ENCODE data around the gene MAP2K6. TPM values are rescaled to one million over a fixed set of nuclear protein-coding genes. Genes with fewer than 3 reads are reported as not detected.

MAP2K6 gene
- polyA plus RNA-seq, 4 donors, result 5.1 to 21.2 (median 13.4) TPM

- Histone ChIP-seq H3K4me3 (ENCODE audit: low read depth in 1 of 3, low read length in 3 of 3) (no peak overlapping the region), H3K9me3 (ENCODE audit: control insufficient read depth in 2 of 2, insufficient read depth in 1 of 2, low read depth in 1 of 2, low read length in 1 of 2) (peaks cover 0 to 2% of the 10 kb centered on the region in 2 donors), H3K27ac (ENCODE audit: low read depth in 1 of 3, low read length in 2 of 3) (no peak overlapping the region), H3K27me3 (ENCODE audit: control insufficient read depth in 3 of 3, insufficient read depth in 3 of 3, low read length in 3 of 3) (peaks cover 0 to 4% (median 2%) of the 10 kb centered on the region in 3 donors), H3K36me3 (ENCODE audit: control insufficient read depth in 3 of 3, insufficient read depth in 2 of 3, low read depth in 1 of 3, low read length in 3 of 3) (no peaks in the 10 kb centered on the region), H3K4me1 (ENCODE audit: control insufficient read depth in 3 of 3, insufficient read depth in 2 of 3, low read depth in 1 of 3, low read length in 2 of 3) (no peaks in the 10 kb centered on the region)
- WGBS, 3 donors, result 88 to 97% (median 88%) methylated on average over 2 of the region's 2 CpGs
- no peak for FAIRE-seq
- no peak for DNase-seq
These were observed 179.2 kb downstream of the MAP2K6 start for GRCh38 chr17:69593716-69594115.

DNA sequence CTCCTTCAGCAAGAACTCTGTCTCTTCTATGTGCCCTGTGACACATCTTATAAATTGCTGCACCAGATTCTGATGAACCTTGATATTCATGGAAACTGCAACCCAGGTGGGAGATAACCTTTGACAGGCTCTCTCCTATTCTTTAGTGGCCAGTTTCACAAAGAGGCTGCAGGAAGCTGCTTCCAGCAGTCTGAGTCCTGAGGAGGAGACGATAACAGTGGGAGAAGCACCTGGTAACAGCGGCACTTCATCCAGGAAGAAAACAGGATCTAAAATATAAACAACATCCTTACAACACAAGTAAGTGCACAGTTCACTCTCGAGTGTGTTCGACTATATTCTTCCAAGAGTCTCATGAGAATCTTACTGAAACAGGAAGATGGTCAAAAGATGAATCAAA is 180.1 kb downstream of the MAP2K6 start:
- Histone ChIP-seq H3K4me1 (ENCODE audit: control insufficient read depth in 3 of 3, insufficient read depth in 2 of 3, low read depth in 1 of 3, low read length in 2 of 3) (no peaks in the 10 kb centered on the region), H3K4me3 (ENCODE audit: low read depth in 1 of 3, low read length in 3 of 3) (no peak overlapping the region), H3K9me3 (ENCODE audit: control insufficient read depth in 2 of 2, insufficient read depth in 1 of 2, low read depth in 1 of 2, low read length in 1 of 2) (peaks cover 0 to 2% of the 10 kb centered on the region in 2 donors), H3K27me3 (ENCODE audit: control insufficient read depth in 3 of 3, insufficient read depth in 3 of 3, low read length in 3 of 3) (peaks cover 0 to 4% (median 2%) of the 10 kb centered on the region in 3 donors), H3K27ac (ENCODE audit: low read depth in 1 of 3, low read length in 2 of 3) (no peak overlapping the region), H3K36me3 (ENCODE audit: control insufficient read depth in 3 of 3, insufficient read depth in 2 of 3, low read depth in 1 of 3, low read length in 3 of 3) (no peaks in the 10 kb centered on the region)
- no peak for DNase-seq
- FAIRE-seq, result no peak
- 57 to 69% (median 62%) methylated on average over 4 of the region's 4 CpGs for WGBS, 3 donors

DNA sequence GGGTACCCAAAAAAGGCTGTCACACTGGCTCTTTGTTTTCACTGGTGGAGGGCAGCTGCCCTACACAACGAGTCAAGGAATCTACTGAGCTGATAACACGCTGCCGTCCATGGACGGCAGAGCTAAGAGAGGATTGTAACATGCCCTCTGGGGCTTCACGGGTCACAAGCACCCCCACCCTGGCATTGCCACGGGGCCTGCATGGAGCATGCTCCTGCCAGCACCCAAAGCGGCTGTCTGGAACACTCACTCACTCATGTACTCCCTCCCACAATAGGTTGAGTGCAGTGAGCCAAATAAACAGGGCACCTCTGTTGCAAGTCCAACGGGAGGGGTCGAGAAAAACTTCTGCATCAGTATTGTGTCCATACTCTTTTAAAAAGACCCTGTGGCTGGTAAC is 181.6 kb downstream of the MAP2K6 start:
- Histone ChIP-seq H3K4me3 (ENCODE audit: low read depth in 1 of 3, low read length in 3 of 3) (no peak overlapping the region), H3K9me3 (ENCODE audit: control insufficient read depth in 2 of 2, insufficient read depth in 1 of 2, low read depth in 1 of 2, low read length in 1 of 2) (no peaks in the 10 kb centered on the region), H3K27me3 (ENCODE audit: control insufficient read depth in 3 of 3, insufficient read depth in 3 of 3, low read length in 3 of 3) (peaks cover 0 to 2% (median 0%) of the 10 kb centered on the region in 3 donors), H3K4me1 (ENCODE audit: control insufficient read depth in 3 of 3, insufficient read depth in 2 of 3, low read depth in 1 of 3, low read length in 2 of 3) (no peaks in the 10 kb centered on the region), H3K27ac (ENCODE audit: low read depth in 1 of 3, low read length in 2 of 3) (no peak overlapping the region), H3K36me3 (ENCODE audit: control insufficient read depth in 3 of 3, insufficient read depth in 2 of 3, low read depth in 1 of 3, low read length in 3 of 3) (no peaks in the 10 kb centered on the region)
- DNase-seq (no peak), FAIRE-seq (no peak)
- 75 to 85% (median 83%) methylated on average over 9 of the region's 9 CpGs for WGBS, 3 donors

GRCh38 chr17:69597898-69598692 is 183.6 kb downstream of the MAP2K6 start:
- no peak overlapping the region for H3K27ac ChIP-seq (ENCODE audit: low read depth in 1 of 3, low read length in 2 of 3)
- 77 to 85% (median 83%) methylated on average over 7 of the region's 7 CpGs for WGBS, 3 donors

DNA sequence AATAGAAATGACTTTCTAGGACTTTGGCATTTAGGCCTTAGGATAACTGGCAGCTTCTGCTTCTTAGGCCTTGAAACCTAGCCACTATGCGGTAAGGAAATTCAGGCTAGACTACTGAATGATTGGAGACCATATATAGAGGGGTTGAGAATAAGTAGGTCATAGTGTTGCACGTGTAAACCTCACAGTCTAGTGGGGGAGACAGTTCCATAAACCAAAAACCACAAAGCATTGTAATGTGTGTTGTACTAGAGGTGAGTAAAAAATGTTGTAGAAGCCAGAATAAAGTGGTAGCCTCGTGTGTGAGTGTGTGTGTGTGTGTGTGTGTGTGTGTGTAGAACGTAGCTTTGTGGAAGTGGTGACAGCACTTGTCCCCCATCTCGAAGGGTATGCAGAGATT is 188.5 kb downstream of the MAP2K6 start:
- no peaks in the 10 kb centered on the region for H3K4me1 ChIP-seq (ENCODE audit: control insufficient read depth in 3 of 3, insufficient read depth in 2 of 3, low read depth in 1 of 3, low read length in 2 of 3)
- no peak overlapping the region for H3K27ac ChIP-seq (ENCODE audit: low read depth in 1 of 3, low read length in 2 of 3)
- H3K9me3 ChIP-seq (ENCODE audit: control insufficient read depth in 2 of 2, insufficient read depth in 1 of 2, low read depth in 1 of 2, low read length in 1 of 2), result no peaks in the 10 kb centered on the region
- 70 to 75% (median 75%) methylated on average over 5 of the region's 5 CpGs for WGBS, 3 donors
- DNase-seq (peak in 1 of 2 donors; percentile 21), FAIRE-seq (no peak)
- H3K4me3 ChIP-seq (ENCODE audit: low read depth in 1 of 3, low read length in 3 of 3), result no peak overlapping the region
- no peaks in the 10 kb centered on the region for H3K27me3 ChIP-seq (ENCODE audit: control insufficient read depth in 3 of 3, insufficient read depth in 3 of 3, low read length in 3 of 3)
- no peaks in the 10 kb centered on the region for H3K36me3 ChIP-seq (ENCODE audit: control insufficient read depth in 3 of 3, insufficient read depth in 2 of 3, low read depth in 1 of 3, low read length in 3 of 3)

More at GRCh38 chr17:69597898-69598692, 183.6 kb downstream of the MAP2K6 start:
- Histone ChIP-seq H3K36me3 (ENCODE audit: control insufficient read depth in 3 of 3, insufficient read depth in 2 of 3, low read depth in 1 of 3, low read length in 3 of 3) (no peaks in the 10 kb centered on the region), H3K9me3 (ENCODE audit: control insufficient read depth in 2 of 2, insufficient read depth in 1 of 2, low read depth in 1 of 2, low read length in 1 of 2) (no peaks in the 10 kb centered on the region), H3K4me3 (ENCODE audit: low read depth in 1 of 3, low read length in 3 of 3) (no peak overlapping the region), H3K27me3 (ENCODE audit: control insufficient read depth in 3 of 3, insufficient read depth in 3 of 3, low read length in 3 of 3) (peaks cover 0 to 2% (median 0%) of the 10 kb centered on the region in 3 donors), H3K4me1 (ENCODE audit: control insufficient read depth in 3 of 3, insufficient read depth in 2 of 3, low read depth in 1 of 3, low read length in 2 of 3) (no peaks in the 10 kb centered on the region)
- DNase-seq, result no peak
- FAIRE-seq, result no peak

Other genes starting within 250 kb of the MAP2K6 start
- gene ABCA10, start 185.9 kb upstream of the MAP2K6 start, polyA plus RNA-seq, result 10 to 100 TPM in 1 of 4 donors, 1 to 10 TPM in 3; 2.4 to 21.0 (median 7.2) TPM
- gene ABCA5, start 87.6 kb upstream of the MAP2K6 start, polyA plus RNA-seq, result 100 to 1,000 TPM in 1 of 4 donors, 10 to 100 TPM in 3; 11.5 to 135 (median 41.3) TPM

Measured in small intestine (tissue), 7 donors.